Mesendoderm (in vitro differentiated cells): Measurements from ENCODE around the gene RIPPLY1.
A peak's percentile ranks its signal among the peaks of the same experiment; 100 is the strongest.

ENCODE experiments used
- DNase-seq: peaks from one replicate; pipeline ENCODE4 v3.0.0; 2013
- H2AK5ac ChIP-seq: 2 replicates; pipeline ENCODE4 v1.6.1; 2013; ENCODE audit warnings: low read length, inconsistent platforms
- H2BK120ac ChIP-seq: 2 replicates; pipeline ENCODE4 v1.6.1; 2013; ENCODE audit warnings: low read depth, mild to moderate bottlenecking, low read length, moderate library complexity, mixed read lengths
- H2BK15ac ChIP-seq: replicated peaks from 2 replicates; pipeline ENCODE4 v1.6.1; 2013; ENCODE audit warnings: low read depth, mild to moderate bottlenecking, moderate library complexity
- H2BK5ac ChIP-seq: 2 replicates; pipeline ENCODE4 v1.6.1; 2013; ENCODE audit warnings: low read length, inconsistent platforms
- H3K18ac ChIP-seq: 2 replicates; pipeline ENCODE4 v1.6.1; 2013; ENCODE audit warnings: mild to moderate bottlenecking, low read length, mixed read lengths
- H3K23ac ChIP-seq: one replicate; pipeline ENCODE4 v1.6.1; 2013; ENCODE audit warnings: low read length
- H3K27ac ChIP-seq: 2 replicates; pipeline ENCODE4 v1.5.1; 2013; ENCODE audit warnings: low read depth, mild to moderate bottlenecking, inconsistent platforms, low read length, moderate library complexity
- H3K27me3 ChIP-seq: 2 replicates; pipeline ENCODE4 v1.6.1; 2013; ENCODE audit warnings: low read length, control low read depth, mild to moderate bottlenecking, inconsistent platforms; ENCODE audit not compliant: insufficient read depth, poor library complexity
- H3K36me3 ChIP-seq: 2 replicates; pipeline ENCODE4 v1.6.1; 2013; ENCODE audit warnings: low read length, inconsistent platforms; ENCODE audit not compliant: control insufficient read depth, insufficient read depth
- H3K4ac ChIP-seq: one replicate; pipeline ENCODE4 v1.6.1; 2013; ENCODE audit warnings: low read depth, mild to moderate bottlenecking, low read length, moderate library complexity
- H3K4me1 ChIP-seq: 2 replicates; pipeline ENCODE4 v1.6.1; 2013; ENCODE audit warnings: low read depth, low read length, inconsistent platforms; ENCODE audit not compliant: control insufficient read depth
- H3K4me2 ChIP-seq: 2 replicates; pipeline ENCODE4 v1.6.1; 2013; ENCODE audit warnings: low read length
- H3K4me3 ChIP-seq: 2 replicates; pipeline ENCODE4 v1.5.1; 2013; ENCODE audit warnings: mild to moderate bottlenecking, low read length
- H3K56ac ChIP-seq: one replicate; pipeline ENCODE4 v1.6.1; 2013; ENCODE audit warnings: low read length
- H3K79me1 ChIP-seq: 2 replicates; pipeline ENCODE4 v1.6.1; 2013; ENCODE audit warnings: low read length, inconsistent platforms
- H3K79me2 ChIP-seq: 2 replicates; pipeline ENCODE4 v1.6.1; 2013; ENCODE audit warnings: mild to moderate bottlenecking, low read length; ENCODE audit not compliant: control insufficient read depth, insufficient read depth
- H3K9ac ChIP-seq: 2 replicates; pipeline ENCODE4 v1.6.1; 2013; ENCODE audit warnings: low read length, inconsistent platforms
- H4K5ac ChIP-seq: one replicate; pipeline ENCODE4 v1.6.1; 2013; ENCODE audit warnings: low read length
- H4K8ac ChIP-seq: one replicate; pipeline ENCODE4 v1.6.1; 2013; ENCODE audit warnings: low read depth, mild to moderate bottlenecking, control low read depth, low read length, moderate library complexity
- whole genome bisulfite sequencing: extraction: QIAGEN DNeasy Blood & Tissue Kit; methylation state at CpG from one replicate; pipeline ENCODE4 v1.1.7; 2013; ENCODE audit warnings: low lambda C conversion rate, missing lambda C conversion rate; ENCODE audit not compliant: insufficient coverage; ENCODE audit errors: extremely low coverage; 5-methylcytosine and 5-hydroxymethylcytosine counted together

Gene RIPPLY1

GRCh38 chrX:106948641-106949040 lies 45.5 kb upstream of the RIPPLY1 start:
- Histone ChIP-seq H3K79me1 (no peaks in the 10 kb centered on the region), H4K8ac (no peak overlapping the region), H3K27me3 (no peaks in the 10 kb centered on the region), H4K5ac (no peak overlapping the region), H2AK5ac (no peak overlapping the region), H3K36me3 (no peaks in the 10 kb centered on the region), H3K4me3 (no peak overlapping the region), H3K4me2 (no peak overlapping the region), H3K56ac (no peak overlapping the region), H3K23ac (no peak overlapping the region), H3K9ac (no peak overlapping the region), H2BK15ac (no peak overlapping the region), H3K4me1 (no peaks in the 10 kb centered on the region), H3K4ac (no peak overlapping the region), H3K79me2 (no peaks in the 10 kb centered on the region), H3K18ac (no peak overlapping the region), H2BK120ac (no peak overlapping the region), H2BK5ac (no peak overlapping the region), H3K27ac (no peak overlapping the region)
- no CpG with 5 or more reads among the region's 3 CpGs for WGBS
- no peak for DNase-seq

GRCh38 chrX:106946464-106946863 lies 43.3 kb upstream of the RIPPLY1 start:
- H3K27me3 ChIP-seq = no peaks in the 10 kb centered on the region
- no peak overlapping the region for H3K4ac ChIP-seq
- no peak overlapping the region for H3K23ac ChIP-seq
- no peak overlapping the region for H3K18ac ChIP-seq
- H4K5ac ChIP-seq = no peak overlapping the region
- no peak overlapping the region for H2BK5ac ChIP-seq
- no peak overlapping the region for H3K56ac ChIP-seq
- H3K79me2 ChIP-seq = no peaks in the 10 kb centered on the region
- no peak overlapping the region for H3K9ac ChIP-seq
- no peak for DNase-seq
- no peak overlapping the region for H2BK120ac ChIP-seq
- H3K27ac ChIP-seq = no peak overlapping the region
- WGBS = no CpG with 5 or more reads among the region's 3 CpGs
- H3K36me3 ChIP-seq = no peaks in the 10 kb centered on the region
- no peaks in the 10 kb centered on the region for H3K79me1 ChIP-seq
- H3K4me1 ChIP-seq = no peaks in the 10 kb centered on the region
- no peak overlapping the region for H2BK15ac ChIP-seq
- H2AK5ac ChIP-seq = no peak overlapping the region
- H3K4me3 ChIP-seq = no peak overlapping the region
- no peak overlapping the region for H4K8ac ChIP-seq
- H3K4me2 ChIP-seq = no peak overlapping the region

- Histone ChIP-seq H2BK120ac (no peak overlapping the region), H3K4me1 (no peaks in the 10 kb centered on the region), H3K36me3 (no peaks in the 10 kb centered on the region), H4K5ac (no peak overlapping the region), H4K8ac (no peak overlapping the region), H3K56ac (no peak overlapping the region), H3K79me1 (no peaks in the 10 kb centered on the region), H3K4ac (no peak overlapping the region), H3K27ac (no peak overlapping the region), H3K9ac (no peak overlapping the region), H2BK5ac (no peak overlapping the region), H3K18ac (no peak overlapping the region), H2BK15ac (no peak overlapping the region), H2AK5ac (no peak overlapping the region), H3K79me2 (no peaks in the 10 kb centered on the region), H3K4me3 (no peak overlapping the region), H3K23ac (no peak overlapping the region), H3K4me2 (no peak overlapping the region), H3K27me3 (no peaks in the 10 kb centered on the region)
- WGBS = no CpG with 5 or more reads among the region's 1 CpG
- DNase-seq = no peak
Measured at GRCh38 chrX:106940068-106940467, 36.9 kb upstream of the RIPPLY1 start.

GRCh38 chrX:106939566-106939965 lies 36.4 kb upstream of the RIPPLY1 start:
- H4K5ac ChIP-seq = no peak overlapping the region
- H2BK15ac ChIP-seq = no peak overlapping the region
- no peak overlapping the region for H2AK5ac ChIP-seq
- H3K36me3 ChIP-seq = no peaks in the 10 kb centered on the region
- H2BK120ac ChIP-seq = no peak overlapping the region
- H4K8ac ChIP-seq = no peak overlapping the region
- no peak overlapping the region for H3K4me3 ChIP-seq
- DNase-seq = no peak
- H3K23ac ChIP-seq = no peak overlapping the region
- H3K4ac ChIP-seq = no peak overlapping the region
- no peaks in the 10 kb centered on the region for H3K27me3 ChIP-seq
- no peak overlapping the region for H2BK5ac ChIP-seq
- H3K18ac ChIP-seq = no peak overlapping the region
- no peaks in the 10 kb centered on the region for H3K79me2 ChIP-seq
- no CpG with 5 or more reads among the region's 3 CpGs for WGBS
- H3K79me1 ChIP-seq = no peaks in the 10 kb centered on the region
- H3K4me2 ChIP-seq = no peak overlapping the region
- no peak overlapping the region for H3K9ac ChIP-seq
- H3K27ac ChIP-seq = no peak overlapping the region
- peak overlapping the region; percentile 7 for H3K56ac ChIP-seq
- no peaks in the 10 kb centered on the region for H3K4me1 ChIP-seq

- H3K4me1 ChIP-seq = peaks cover 9% of the 10 kb centered on the region
- H2BK120ac ChIP-seq = no peak overlapping the region
- no peak overlapping the region for H3K23ac ChIP-seq
- no CpG with 5 or more reads among the region's 1 CpG for WGBS
- no peak overlapping the region for H4K5ac ChIP-seq
- no peaks in the 10 kb centered on the region for H3K79me1 ChIP-seq
- H3K27me3 ChIP-seq = no peaks in the 10 kb centered on the region
- no peak overlapping the region for H3K4me2 ChIP-seq
- H3K4ac ChIP-seq = no peak overlapping the region
- no peak overlapping the region for H2AK5ac ChIP-seq
- DNase-seq = no peak
- no peak overlapping the region for H3K9ac ChIP-seq
- H3K27ac ChIP-seq = no peak overlapping the region
- no peaks in the 10 kb centered on the region for H3K36me3 ChIP-seq
- H3K18ac ChIP-seq = no peak overlapping the region
- no peak overlapping the region for H3K4me3 ChIP-seq
- no peaks in the 10 kb centered on the region for H3K79me2 ChIP-seq
- H2BK15ac ChIP-seq = no peak overlapping the region
- H3K56ac ChIP-seq = no peak overlapping the region
- H4K8ac ChIP-seq = peak overlapping the region; percentile 39
- no peak overlapping the region for H2BK5ac ChIP-seq
Measured at GRCh38 chrX:106936246-106936645, 33.1 kb upstream of the RIPPLY1 start.

GRCh38 chrX:106935175-106935574 lies 32.0 kb upstream of the RIPPLY1 start:
- no peak overlapping the region for H3K18ac ChIP-seq
- no CpG with 5 or more reads among the region's 4 CpGs for WGBS

More at GRCh38 chrX:106935175-106935574, 32.0 kb upstream of the RIPPLY1 start:
- Histone ChIP-seq H2BK5ac (no peak overlapping the region), H3K23ac (no peak overlapping the region), H2AK5ac (no peak overlapping the region), H3K27ac (no peak overlapping the region), H3K56ac (peak overlapping the region; percentile 25), H3K27me3 (no peaks in the 10 kb centered on the region), H3K79me1 (no peaks in the 10 kb centered on the region), H3K4me1 (peaks cover 9% of the 10 kb centered on the region), H3K4me3 (no peak overlapping the region), H3K4me2 (no peak overlapping the region), H3K79me2 (no peaks in the 10 kb centered on the region), H2BK15ac (no peak overlapping the region), H4K5ac (no peak overlapping the region), H2BK120ac (no peak overlapping the region), H3K9ac (no peak overlapping the region), H3K4ac (no peak overlapping the region), H4K8ac (no peak overlapping the region), H3K36me3 (no peaks in the 10 kb centered on the region)
- no peak for DNase-seq
